Endothelial cell (in vitro differentiated cells): Measurements from ENCODE around the gene PPP1CA. TPM values are rescaled to one million over a fixed set of nuclear protein-coding genes. Genes with fewer than 3 reads are reported as not detected.

Experiments used
- DNase-seq: peaks from one replicate; pipeline ENCODE4 v3.0.0; 2021; ENCODE audit warnings: low spot score
- H3K27ac Mint-ChIP-seq: one replicate; pipeline ENCODE4 v1.8.0; 2021; ENCODE audit warnings: mixed read lengths, inconsistent platforms; ENCODE audit not compliant: unreplicated experiment
- H3K27me3 Mint-ChIP-seq: one replicate; pipeline ENCODE4 v1.8.0; 2021; ENCODE audit warnings: mild to moderate bottlenecking, moderate library complexity, mixed read lengths, inconsistent platforms; ENCODE audit not compliant: unreplicated experiment
- H3K36me3 Mint-ChIP-seq: one replicate; pipeline ENCODE4 v1.8.0; 2021; ENCODE audit warnings: mild to moderate bottlenecking, low read depth, mixed read lengths, inconsistent platforms; ENCODE audit not compliant: unreplicated experiment
- H3K4me1 Mint-ChIP-seq: one replicate; pipeline ENCODE4 v1.8.0; 2021; ENCODE audit warnings: mild to moderate bottlenecking, mixed read lengths, inconsistent platforms; ENCODE audit not compliant: unreplicated experiment
- H3K4me3 Mint-ChIP-seq: one replicate; pipeline ENCODE4 v1.8.0; 2021; ENCODE audit warnings: mild to moderate bottlenecking, mixed read lengths, inconsistent platforms; ENCODE audit not compliant: unreplicated experiment
- H3K9me3 Mint-ChIP-seq: one replicate; pipeline ENCODE4 v1.8.0; 2021; ENCODE audit warnings: mixed read lengths, inconsistent platforms; ENCODE audit not compliant: unreplicated experiment
- total RNA-seq: library from RNA; stranded (reverse); fragmentation: NEBNext Ultra II Directional; extraction: Animal tissue kit (Norgen Biotek cat#: 25700); gene quantifications from one replicate; pipeline ENCODE4 v1.2.1, GENCODE V29; 2021; ENCODE audit not compliant: unreplicated experiment
- TF ChIP-seq, protein P1 (sequence below): fragments of 200-600 bp; sonication (generic); IDR thresholded peaks from one replicate; pipeline ENCODE4 v1.5.0; 2021; ENCODE audit warnings: antibody characterized with exemption; ENCODE audit not compliant: unreplicated experiment

Gene PPP1CA
- total RNA-seq, 1 donor from 2014 or later = 249 TPM

DNA sequence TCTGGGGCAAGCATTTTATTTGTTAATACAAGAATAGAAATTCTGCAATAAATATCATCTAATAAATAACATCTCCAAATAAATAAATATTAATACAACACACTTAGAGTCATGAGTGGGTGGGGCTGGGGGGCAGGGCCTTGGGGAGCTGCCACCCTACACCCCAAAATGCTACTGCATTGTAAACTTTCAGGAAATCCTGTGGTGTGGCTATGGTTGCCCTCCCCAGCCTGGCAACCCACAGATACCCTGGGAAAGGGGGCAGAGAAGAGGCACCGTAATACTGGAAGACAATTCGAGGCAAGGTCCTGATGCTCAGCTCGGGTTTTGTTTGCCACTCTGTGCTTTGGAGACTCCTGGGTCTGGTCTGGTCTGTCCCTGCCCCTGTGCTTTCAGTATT, 37.5 kb downstream of the PPP1CA start:
- Mint-ChIP-seq H3K27ac (no peak overlapping the region), H3K4me3 (peak overlapping the region; percentile 14), H3K27me3 (peaks cover 2% of the 10 kb centered on the region), H3K36me3 (peaks cover 26% of the 10 kb centered on the region), H3K9me3 (no peaks in the 10 kb centered on the region), H3K4me1 (peaks cover 15% of the 10 kb centered on the region)
- TF ChIP-seq, protein P1, sequence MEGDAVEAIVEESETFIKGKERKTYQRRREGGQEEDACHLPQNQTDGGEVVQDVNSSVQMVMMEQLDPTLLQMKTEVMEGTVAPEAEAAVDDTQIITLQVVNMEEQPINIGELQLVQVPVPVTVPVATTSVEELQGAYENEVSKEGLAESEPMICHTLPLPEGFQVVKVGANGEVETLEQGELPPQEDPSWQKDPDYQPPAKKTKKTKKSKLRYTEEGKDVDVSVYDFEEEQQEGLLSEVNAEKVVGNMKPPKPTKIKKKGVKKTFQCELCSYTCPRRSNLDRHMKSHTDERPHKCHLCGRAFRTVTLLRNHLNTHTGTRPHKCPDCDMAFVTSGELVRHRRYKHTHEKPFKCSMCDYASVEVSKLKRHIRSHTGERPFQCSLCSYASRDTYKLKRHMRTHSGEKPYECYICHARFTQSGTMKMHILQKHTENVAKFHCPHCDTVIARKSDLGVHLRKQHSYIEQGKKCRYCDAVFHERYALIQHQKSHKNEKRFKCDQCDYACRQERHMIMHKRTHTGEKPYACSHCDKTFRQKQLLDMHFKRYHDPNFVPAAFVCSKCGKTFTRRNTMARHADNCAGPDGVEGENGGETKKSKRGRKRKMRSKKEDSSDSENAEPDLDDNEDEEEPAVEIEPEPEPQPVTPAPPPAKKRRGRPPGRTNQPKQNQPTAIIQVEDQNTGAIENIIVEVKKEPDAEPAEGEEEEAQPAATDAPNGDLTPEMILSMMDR = no peak
- no peak for DNase-seq

DNA sequence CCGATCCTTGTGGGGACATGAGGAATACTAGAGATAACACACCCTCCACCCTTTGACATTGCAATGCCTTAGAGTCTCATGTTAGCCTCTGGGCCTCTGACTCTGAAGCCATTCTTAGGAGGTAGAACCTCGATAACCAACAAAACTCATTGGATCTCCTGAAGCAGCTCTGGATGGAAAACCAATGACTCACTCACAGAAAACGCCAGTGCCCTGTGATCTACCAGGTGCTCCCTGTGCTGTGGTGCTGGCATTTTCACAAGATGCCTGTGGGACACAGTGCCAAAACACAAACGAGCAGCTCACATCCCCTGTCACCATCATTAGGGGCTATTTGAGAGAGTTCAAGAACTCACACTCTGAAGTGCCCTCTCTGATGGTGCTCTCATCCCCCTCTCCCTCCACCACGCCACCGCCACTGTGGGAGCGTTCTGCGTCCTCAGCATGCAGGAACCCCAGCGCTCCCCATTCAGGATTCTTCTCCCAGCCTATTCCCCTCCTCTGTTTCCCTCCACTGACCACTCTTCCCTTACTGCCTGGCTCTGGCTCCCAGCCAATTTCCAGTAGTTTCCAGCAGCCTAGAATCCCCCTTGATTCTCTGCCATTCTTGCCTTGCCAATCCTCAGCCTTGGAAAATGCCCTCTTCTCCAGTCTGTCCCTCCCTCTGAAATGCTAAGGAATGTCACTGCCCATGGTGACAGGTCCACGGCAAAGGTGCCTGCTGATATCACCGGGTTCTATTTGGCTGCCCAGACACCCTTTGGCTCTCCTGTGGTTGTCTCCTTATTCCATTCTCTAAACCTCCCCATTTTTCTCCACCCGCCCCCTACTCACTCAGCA, 43.6 kb downstream of the PPP1CA start:
- Mint-ChIP-seq H3K27ac (no peak overlapping the region), H3K4me1 (peaks cover 28% of the 10 kb centered on the region), H3K9me3 (no peaks in the 10 kb centered on the region), H3K36me3 (no peaks in the 10 kb centered on the region), H3K27me3 (peaks cover 5% of the 10 kb centered on the region), H3K4me3 (peak overlapping the region; percentile 42)
- TF ChIP-seq, protein P1 = no peak
- no peak for DNase-seq

DNA sequence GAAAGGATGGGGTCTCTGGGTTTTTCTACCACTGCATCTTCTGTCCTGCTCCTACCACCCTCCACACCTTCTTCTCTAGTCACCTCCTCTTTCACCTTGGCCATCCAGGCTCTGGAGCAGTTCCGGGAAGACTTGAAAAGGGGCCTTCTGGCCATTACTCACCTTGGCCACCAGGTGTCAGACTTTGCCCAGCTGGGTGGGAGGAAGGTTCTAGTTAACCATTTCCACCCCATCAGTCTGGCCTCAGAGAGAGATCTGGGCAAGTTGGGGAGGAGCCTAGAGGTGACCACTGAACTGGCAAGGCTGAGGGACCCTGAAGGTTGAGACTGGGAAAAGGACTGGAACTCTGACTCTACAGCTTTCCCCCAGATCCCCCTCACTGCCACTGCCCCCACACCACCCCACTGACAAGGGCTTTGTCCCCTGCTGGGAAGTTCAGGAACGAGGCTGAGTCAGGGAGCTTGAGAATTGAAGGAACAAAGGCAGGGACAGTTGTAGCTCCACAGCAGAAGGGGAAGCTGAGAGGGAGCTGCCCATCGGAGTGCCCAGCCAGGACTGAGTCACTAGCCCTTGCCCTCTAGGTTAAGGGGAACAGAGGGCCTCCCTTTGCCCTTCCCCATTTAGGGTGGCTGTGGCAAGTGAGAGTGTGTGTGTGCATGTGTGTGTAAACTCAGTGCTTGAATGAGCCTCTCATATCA, 44.6 kb downstream of the PPP1CA start:
- Mint-ChIP-seq H3K27me3 (peaks cover 5% of the 10 kb centered on the region), H3K36me3 (no peaks in the 10 kb centered on the region), H3K9me3 (no peaks in the 10 kb centered on the region), H3K4me3 (no peak overlapping the region), H3K4me1 (peaks cover 29% of the 10 kb centered on the region), H3K27ac (peak overlapping the region; percentile 58)
- peak; percentile 76 for DNase-seq
- TF ChIP-seq, protein P1 = peak; percentile 87

DNA sequence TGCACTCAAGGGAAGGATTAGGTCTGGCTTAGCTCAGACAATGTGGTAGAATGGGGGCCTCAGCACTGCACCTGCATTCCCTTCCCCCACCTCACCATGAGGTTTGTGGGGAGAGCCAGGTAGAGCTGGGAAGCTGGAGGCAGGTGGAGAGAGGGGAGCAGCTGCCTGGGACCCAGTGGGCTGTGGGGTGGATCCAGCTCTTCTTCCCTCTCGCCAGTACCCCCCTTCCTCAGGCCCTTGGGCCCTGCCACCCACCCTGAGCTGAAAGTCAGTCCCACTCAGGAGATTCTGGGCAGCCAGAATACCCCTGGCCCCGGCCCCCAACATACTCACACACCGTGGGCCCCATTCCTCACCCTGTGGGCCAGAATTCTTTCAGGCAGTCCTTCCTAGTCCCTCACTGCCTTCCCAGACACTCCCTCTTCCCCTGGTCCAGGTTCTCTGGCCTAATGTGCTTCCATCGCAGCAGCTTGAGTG, 45.2 kb downstream of the PPP1CA start:
- DNase-seq = no peak
- Mint-ChIP-seq H3K27ac (peak overlapping the region; percentile 58), H3K27me3 (peaks cover 5% of the 10 kb centered on the region), H3K9me3 (no peaks in the 10 kb centered on the region), H3K4me3 (no peak overlapping the region), H3K4me1 (peaks cover 33% of the 10 kb centered on the region), H3K36me3 (no peaks in the 10 kb centered on the region)
- TF ChIP-seq, protein P1 = no peak
